Panc1 (cell line): ENCODE results near the gene PIPOX.

Experiments used
- CTCF ChIP-seq: fragments of 450-650 bp; IDR thresholded peaks from 2 replicates; pipeline ENCODE4 v1.5.1; 2017; ENCODE audit warnings: mild to moderate bottlenecking
- POLR2AphosphoS5 ChIP-seq: IDR thresholded peaks from 2 replicates; pipeline ENCODE4 v1.6.1; 2012; ENCODE audit warnings: mild to moderate bottlenecking, low read depth, low read length, moderate library complexity
- REST ChIP-seq, 2 experiments: IDR thresholded peaks; 2 replicates each; pipeline ENCODE4 v1.6.1; 2011 to 2012; ENCODE audit warnings: low read depth in 2 of 2, control low read depth in 1 of 2, low read length in 1 of 2, mild to moderate bottlenecking in 1 of 2, moderate library complexity in 1 of 2; ENCODE audit not compliant: insufficient read depth in 1 of 2
- SIN3A ChIP-seq: IDR thresholded peaks from 2 replicates; pipeline ENCODE4 v1.6.1; 2012; ENCODE audit warnings: low read depth, mild to moderate bottlenecking, low read length, moderate library complexity, borderline replicate concordance; ENCODE audit not compliant: insufficient read depth
- TCF7L2 ChIP-seq: IDR thresholded peaks from 2 replicates; pipeline ENCODE4 v1.6.1; 2011; ENCODE audit warnings: mild to moderate bottlenecking, low read depth, low read length, inconsistent platforms

GRCh38 chr17:29079887-29080286, 36.9 kb downstream of the PIPOX start:
- TF ChIP-seq CTCF (no peak), POLR2AphosphoS5 (no peak), REST (IDR thresholded peaks at IDR 0.05; ENCODE audit: insufficient read depth in 1 of 2, low read depth in 2 of 2, low read length in 1 of 2) (no peak), TCF7L2 (no peak), SIN3A (no peak)
